Small intestine (tissue), 7 donors: ENCODE results near the gene SRXN1. TPM values are rescaled to one million over a fixed set of nuclear protein-coding genes. Genes with fewer than 3 reads are reported as not detected.

Experiments
- DNase-seq, 2 donors: peaks; one replicate each; pipeline versions ENCODE4 v3.0.0 to v3.0.0-alpha.2; 2013
- FAIRE-seq: peaks from 2 replicates; lab custom pipeline; 2012; peaks lifted over from hg19 to GRCh38; lab: Jason Lieb, UNC
- H3K27ac ChIP-seq, 3 donors: one replicate each; pipeline ENCODE4 v1.5.1; 2013; ENCODE audit warnings: low read length in 2 of 3, mild to moderate bottlenecking in 2 of 3, control low read depth in 1 of 3, inconsistent platforms in 1 of 3, low read depth in 1 of 3, moderate library complexity in 1 of 3
- H3K27me3 ChIP-seq, 3 donors: one replicate each; pipeline ENCODE4 v1.6.1; 2013; ENCODE audit warnings: low read length in 3 of 3, inconsistent platforms in 1 of 3; ENCODE audit not compliant: control insufficient read depth in 3 of 3, insufficient read depth in 3 of 3
- H3K36me3 ChIP-seq, 3 donors: one replicate each; pipeline ENCODE4 v1.6.1; 2013; ENCODE audit warnings: low read length in 3 of 3, inconsistent platforms in 1 of 3, low read depth in 1 of 3, mild to moderate bottlenecking in 1 of 3, moderate library complexity in 1 of 3; ENCODE audit not compliant: control insufficient read depth in 3 of 3, insufficient read depth in 2 of 3
- H3K4me1 ChIP-seq, 3 donors: one replicate each; pipeline ENCODE4 v1.6.1; 2013; ENCODE audit warnings: low read length in 2 of 3, inconsistent platforms in 1 of 3, low read depth in 1 of 3, mild to moderate bottlenecking in 1 of 3, moderate library complexity in 1 of 3; ENCODE audit not compliant: control insufficient read depth in 3 of 3, insufficient read depth in 2 of 3
- H3K4me3 ChIP-seq, 3 donors: one replicate each; pipeline ENCODE4 v1.5.1; 2013; ENCODE audit warnings: low read length in 3 of 3, control low read depth in 1 of 3, inconsistent platforms in 1 of 3, low read depth in 1 of 3, mild to moderate bottlenecking in 1 of 3, moderate library complexity in 1 of 3
- H3K9me3 ChIP-seq, 2 donors: one replicate each; pipeline ENCODE4 v1.6.1; 2013; ENCODE audit warnings: low read depth in 1 of 2, low read length in 1 of 2; ENCODE audit not compliant: control insufficient read depth in 2 of 2, insufficient read depth in 1 of 2
- WGBS, 3 donors: extraction: QIAGEN DNeasy Blood & Tissue Kit; methylation state at CpG; one replicate each; pipeline ENCODE4 v1.1.7; 2013; 5-methylcytosine and 5-hydroxymethylcytosine counted together
- polyA plus RNA-seq, 4 donors: library from polyadenylated mRNA; stranded (reverse) in 3 of 4; unstranded in 1 of 4; fragments of 200-250 nt in 3 of 4; fragments of 120-200 nt in 1 of 4; gene quantifications; one replicate each; pipeline versions ENCODE4 v1.2.1 to v1.2.3, GENCODE V29; 2013
- donor health status: healthy with polysubstance abuse.
- donor health status: control.
- donor health status: control.
- donor health status: Bipolar disorder and iron deficiency.
- donor health status: healthy.

SRXN1 gene
- polyA plus RNA-seq, 4 donors, result 9.5 to 33.2 (median 30.9) TPM

DNA sequence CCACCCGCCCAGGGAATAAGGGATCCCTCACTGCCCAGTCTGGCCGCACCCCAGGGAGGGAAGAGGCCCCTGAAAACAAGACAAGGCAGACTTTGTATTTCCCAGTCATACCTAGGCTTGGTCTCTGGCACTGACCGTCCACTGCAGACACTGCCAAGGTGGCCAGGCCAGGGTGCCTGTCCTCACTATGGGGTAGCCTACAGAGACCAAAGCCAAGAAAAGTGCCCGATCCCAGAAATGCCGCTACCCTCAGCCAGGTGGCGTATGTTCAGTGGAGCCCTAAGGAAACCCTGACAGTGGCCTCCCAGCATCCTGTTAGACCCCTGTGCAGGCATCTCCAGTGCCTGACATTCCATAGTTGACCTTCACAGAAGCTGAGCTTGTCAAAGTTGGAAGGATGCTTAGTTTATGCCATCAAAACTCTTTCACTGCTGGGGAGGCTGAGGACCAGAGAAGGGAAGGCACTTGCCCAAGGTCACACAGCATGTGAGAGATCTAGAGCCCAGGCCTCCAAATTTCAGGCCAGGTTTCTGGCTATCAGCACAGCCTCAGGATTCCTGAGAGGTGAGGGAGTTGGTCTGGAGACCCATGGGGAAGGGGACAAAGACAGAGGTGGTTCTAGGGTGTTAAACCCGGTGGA is 20.1 kb upstream of the SRXN1 start:
- peaks cover 2 to 65% (median 26%) of the 10 kb centered on the region in 3 donors for H3K27me3 ChIP-seq
- H3K4me3 ChIP-seq, result no peak overlapping the region
- H3K4me1 ChIP-seq, result peaks cover 0 to 7% (median 3%) of the 10 kb centered on the region in 3 donors
- no peak for FAIRE-seq
- no peaks in the 10 kb centered on the region for H3K9me3 ChIP-seq
- DNase-seq, result no peak
- WGBS, 3 donors, result 24 to 31% (median 29%) methylated on average over 6 to 7 of the region's 7 CpGs
- H3K36me3 ChIP-seq, result no peaks in the 10 kb centered on the region
- no peak overlapping the region for H3K27ac ChIP-seq

DNA sequence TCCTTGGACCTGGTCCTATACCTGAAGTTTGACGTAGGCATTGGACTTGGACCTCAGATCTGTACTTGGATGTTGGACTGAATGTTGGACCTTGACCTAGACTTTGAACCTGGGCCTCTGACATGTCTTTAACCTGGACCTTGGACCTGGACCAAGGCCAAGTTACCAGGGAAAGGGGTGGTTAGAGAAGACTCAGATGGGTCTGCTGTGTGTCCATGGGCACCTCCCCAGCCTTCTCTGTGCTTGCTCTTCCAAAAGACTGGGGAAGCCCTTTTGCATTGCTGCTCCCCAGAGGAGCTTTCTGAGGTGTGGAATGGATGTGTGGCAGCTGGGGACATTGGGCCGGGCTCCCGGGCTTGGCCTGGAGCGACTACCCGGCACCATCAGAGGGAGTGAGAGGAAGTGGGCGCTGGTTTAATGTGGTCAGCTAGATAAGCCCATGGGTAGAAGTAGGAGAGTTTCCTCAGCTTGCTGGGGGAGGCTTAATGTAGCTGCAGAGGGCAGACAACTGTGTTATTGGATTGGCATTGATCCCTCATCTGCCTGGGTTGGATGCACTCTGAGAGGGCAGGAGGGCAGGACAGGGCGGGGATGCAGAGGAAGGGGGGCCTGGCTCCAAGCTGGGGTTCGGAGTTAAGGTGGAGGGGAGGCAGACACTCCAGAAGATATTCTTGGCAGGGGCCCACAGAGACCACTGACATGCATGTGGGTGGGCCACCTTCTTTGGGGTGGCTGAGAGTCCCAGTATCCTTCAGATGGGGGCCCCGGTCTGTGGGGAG is 18.4 kb upstream of the SRXN1 start:
- H3K27me3 ChIP-seq, result peaks cover 2 to 63% (median 24%) of the 10 kb centered on the region in 3 donors
- no peak overlapping the region for H3K27ac ChIP-seq
- DNase-seq (peak in 1 of 2 donors; percentile 10), FAIRE-seq (no peak)
- 22 to 65% (median 30%) methylated on average over 9 of the region's 9 CpGs for WGBS, 3 donors
- no peaks in the 10 kb centered on the region for H3K36me3 ChIP-seq
- H3K4me3 ChIP-seq, result no peak overlapping the region
- H3K9me3 ChIP-seq, result no peaks in the 10 kb centered on the region
- H3K4me1 ChIP-seq, result peaks cover 0 to 7% (median 3%) of the 10 kb centered on the region in 3 donors

DNA sequence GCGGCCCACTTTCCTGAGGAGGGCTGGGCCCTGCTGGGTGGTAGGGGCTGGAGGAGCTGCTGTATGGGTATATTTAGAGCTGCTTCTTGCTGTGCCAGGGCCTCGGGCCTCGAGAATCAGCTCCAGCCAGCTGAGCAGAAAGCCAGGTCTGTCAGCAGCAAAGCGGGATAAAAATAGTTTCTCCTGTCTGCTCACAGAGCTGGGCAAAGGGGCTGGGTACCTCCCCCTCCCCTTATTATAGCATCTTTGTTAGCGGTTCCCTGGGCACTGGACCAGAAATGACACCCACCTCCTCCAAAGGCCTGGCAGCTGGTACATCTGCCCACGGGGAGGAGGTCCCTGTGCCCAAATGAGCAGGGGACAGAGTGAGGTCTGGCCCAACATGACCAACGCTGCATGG is 16.6 kb upstream of the SRXN1 start:
- H3K36me3 ChIP-seq, result no peaks in the 10 kb centered on the region
- FAIRE-seq (no peak), DNase-seq (no peak)
- H3K4me1 ChIP-seq, result no peaks in the 10 kb centered on the region
- H3K27me3 ChIP-seq, result peaks cover 1 to 65% (median 18%) of the 10 kb centered on the region in 3 donors
- no peak overlapping the region for H3K4me3 ChIP-seq
- no peaks in the 10 kb centered on the region for H3K9me3 ChIP-seq
- 71 to 78% (median 76%) methylated on average over 7 of the region's 7 CpGs for WGBS, 3 donors
- no peak overlapping the region for H3K27ac ChIP-seq

DNA sequence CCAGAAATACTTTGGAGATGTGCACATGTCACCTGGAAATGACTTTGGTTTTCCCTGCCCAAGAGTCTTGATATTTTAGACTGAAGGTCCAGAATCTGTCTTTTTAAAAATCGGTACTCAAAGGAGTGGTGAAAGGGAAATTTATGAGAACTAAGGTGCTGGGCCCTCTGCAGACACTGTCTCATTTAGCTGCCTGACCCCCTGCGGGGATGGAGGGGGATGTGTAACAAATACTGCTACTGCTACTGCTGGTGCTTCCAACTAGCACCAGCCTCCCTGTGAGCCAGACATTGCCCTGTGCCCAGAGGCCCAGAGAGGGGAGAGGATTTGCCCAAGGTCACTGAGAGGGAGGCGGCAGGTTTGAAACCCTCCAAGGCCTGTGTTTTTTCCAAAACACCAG is 15.6 kb upstream of the SRXN1 start:
- no peak overlapping the region for H3K27ac ChIP-seq
- H3K4me1 ChIP-seq, result no peaks in the 10 kb centered on the region
- H3K36me3 ChIP-seq, result no peaks in the 10 kb centered on the region
- no peak for FAIRE-seq
- no peak overlapping the region for H3K4me3 ChIP-seq
- WGBS, 3 donors, result 58 to 70% (median 64%) methylated on average over 3 of the region's 3 CpGs
- peaks cover 5 to 62% (median 15%) of the 10 kb centered on the region in 3 donors for H3K27me3 ChIP-seq
- DNase-seq, result no peak
- no peaks in the 10 kb centered on the region for H3K9me3 ChIP-seq

DNA sequence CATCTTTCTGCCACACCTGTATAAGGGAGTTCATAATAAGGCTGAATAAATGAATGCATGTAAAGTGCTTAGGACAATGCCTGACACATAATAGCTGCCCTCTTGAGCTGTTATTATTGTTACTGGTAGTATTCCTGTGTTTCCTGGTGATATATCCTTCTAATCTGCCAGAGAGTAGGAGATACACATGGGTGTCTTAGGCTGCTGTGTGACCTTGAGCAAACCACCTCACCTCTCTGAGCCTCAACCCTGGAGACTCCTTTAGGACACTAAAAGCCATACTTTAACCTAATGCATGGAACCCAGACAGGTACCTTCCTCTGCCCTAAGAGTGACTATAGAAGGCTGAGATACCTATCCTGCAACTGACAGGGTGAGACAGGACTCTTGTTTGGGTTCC is 15.1 kb upstream of the SRXN1 start:
- DNase-seq, result no peak
- no peaks in the 10 kb centered on the region for H3K9me3 ChIP-seq
- no peaks in the 10 kb centered on the region for H3K4me1 ChIP-seq
- no peaks in the 10 kb centered on the region for H3K36me3 ChIP-seq
- peaks cover 9 to 61% (median 12%) of the 10 kb centered on the region in 3 donors for H3K27me3 ChIP-seq
- no peak for FAIRE-seq
- no peak overlapping the region for H3K4me3 ChIP-seq
- no peak overlapping the region for H3K27ac ChIP-seq

DNA sequence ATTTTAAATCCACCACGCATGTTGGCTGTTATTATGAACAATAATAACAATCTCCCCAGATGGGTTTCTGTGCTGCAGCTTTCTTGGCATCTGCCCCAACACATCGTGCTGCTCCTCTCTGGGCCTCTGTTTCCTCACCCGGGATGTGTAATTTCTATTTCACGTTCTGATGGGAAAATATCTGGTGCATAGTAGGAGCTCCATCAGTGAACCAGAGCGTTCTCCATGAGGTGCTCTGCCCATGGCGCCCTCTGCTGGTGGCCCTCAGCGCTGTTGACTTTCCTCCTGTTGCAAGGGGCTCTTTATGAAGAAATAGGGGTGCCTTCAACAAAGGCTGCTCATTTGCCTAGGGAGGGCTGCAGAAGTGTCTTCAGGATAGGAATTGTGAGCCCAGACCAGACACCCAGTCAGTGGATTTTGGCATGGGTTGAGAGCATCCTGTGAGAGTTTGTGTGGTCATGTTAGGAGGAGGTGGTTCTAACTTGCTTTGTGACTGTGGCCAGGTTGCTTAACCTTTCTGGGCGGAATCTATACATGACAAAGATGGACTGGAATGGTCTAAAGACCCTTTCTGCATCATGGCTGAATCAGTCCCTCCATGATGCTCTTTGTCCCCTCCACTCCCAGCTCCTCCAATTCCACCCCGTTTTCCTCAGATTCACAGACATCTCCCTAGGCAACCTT is 14.5 kb upstream of the SRXN1 start:
- Histone ChIP-seq H3K9me3 (no peaks in the 10 kb centered on the region), H3K27ac (no peak overlapping the region), H3K4me1 (no peaks in the 10 kb centered on the region), H3K36me3 (no peaks in the 10 kb centered on the region), H3K4me3 (no peak overlapping the region), H3K27me3 (peaks cover 9 to 63% (median 14%) of the 10 kb centered on the region in 3 donors)
- 23 to 32% (median 26%) methylated on average over 9 of the region's 9 CpGs for WGBS, 3 donors
- no peak for FAIRE-seq
- peak; percentile 39 to 49 for DNase-seq

DNA sequence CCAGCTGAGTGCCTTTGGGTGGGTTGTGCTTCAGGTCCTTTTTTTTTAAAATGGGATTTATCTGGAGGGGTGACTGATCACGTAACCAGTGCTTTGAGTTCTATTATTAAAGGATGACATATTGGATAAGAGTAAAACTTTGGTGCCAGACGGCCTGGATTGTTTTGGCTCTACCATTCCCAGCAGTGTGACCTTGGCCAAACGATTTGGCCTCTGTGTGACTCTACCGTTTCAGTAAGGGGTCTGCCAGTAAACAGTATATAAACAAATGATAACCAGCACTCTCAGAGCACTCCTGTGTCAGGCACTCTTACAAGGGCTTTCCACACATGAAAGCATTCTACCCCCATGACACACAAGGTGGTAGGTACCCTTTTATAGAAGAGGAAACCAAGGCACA is 13.9 kb upstream of the SRXN1 start:
- no peak for DNase-seq
- WGBS, 3 donors, result 27 to 39% (median 35%) methylated on average over 4 of the region's 4 CpGs

DNA sequence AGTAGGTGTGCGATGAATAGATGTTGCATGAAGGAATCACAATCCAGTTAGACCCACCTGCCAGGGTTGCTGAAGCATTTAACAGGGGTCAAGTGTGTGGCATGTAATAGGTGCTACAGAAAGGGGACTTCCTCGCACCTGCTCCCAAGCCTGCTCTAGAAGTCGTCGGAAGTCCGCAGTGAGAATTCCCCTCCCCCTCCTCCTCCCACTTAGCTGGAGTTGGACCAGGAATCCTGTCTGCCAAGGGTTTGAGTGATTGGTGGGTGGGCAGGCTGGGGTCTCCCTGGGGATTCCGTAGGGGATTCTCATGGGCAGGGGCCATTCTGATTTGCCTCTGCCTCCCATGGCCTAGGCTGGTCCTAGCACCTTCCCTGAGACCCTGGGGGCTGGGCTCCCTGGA is 12.3 kb upstream of the SRXN1 start:
- Histone ChIP-seq H3K4me1 (no peaks in the 10 kb centered on the region), H3K27me3 (peaks cover 9 to 74% (median 28%) of the 10 kb centered on the region in 3 donors), H3K9me3 (no peaks in the 10 kb centered on the region), H3K36me3 (no peaks in the 10 kb centered on the region), H3K4me3 (no peak overlapping the region), H3K27ac (no peak overlapping the region)
- FAIRE-seq, result no peak
- DNase-seq, result no peak
- WGBS, 3 donors, result 25 to 33% (median 33%) methylated on average over 6 of the region's 6 CpGs

More for the DNA sequence above, 13.9 kb upstream of the SRXN1 start:
- no peak for FAIRE-seq
- no peak overlapping the region for H3K27ac ChIP-seq
- H3K4me1 ChIP-seq, result no peaks in the 10 kb centered on the region
- H3K9me3 ChIP-seq, result no peaks in the 10 kb centered on the region
- no peaks in the 10 kb centered on the region for H3K36me3 ChIP-seq
- no peak overlapping the region for H3K4me3 ChIP-seq
- H3K27me3 ChIP-seq, result peaks cover 9 to 64% (median 18%) of the 10 kb centered on the region in 3 donors
